ENCODE measurements around the gene NUP93. TPM values are rescaled to one million over a fixed set of nuclear protein-coding genes. Genes with fewer than 3 reads are reported as not detected.
A peak's percentile ranks its signal among the peaks of the same experiment; 100 is the strongest.

The NUP93 gene
- total RNA-seq, 1 experiment from 2014 or later = 60.2 TPM

- DNase-seq (ENCODE audit: unreplicated experiment) = no peak
- Mint-ChIP-seq H3K4me1 (ENCODE audit: insufficient read depth, unreplicated experiment) (no peaks in the 10 kb centered on the region), H3K4me3 (ENCODE audit: unreplicated experiment) (no peak overlapping the region), H3K27me3 (ENCODE audit: insufficient read depth, unreplicated experiment) (no peaks in the 10 kb centered on the region), H3K27ac (ENCODE audit: low read depth, unreplicated experiment) (no peak overlapping the region), H3K9me3 (ENCODE audit: unreplicated experiment) (no peaks in the 10 kb centered on the region), H3K36me3 (ENCODE audit: insufficient read depth, unreplicated experiment) (peaks cover 8% of the 10 kb centered on the region)
- no peak for TF ChIP-seq CTCF (IDR thresholded peaks at IDR 0.05; ENCODE audit: unreplicated experiment)
- intact Hi-C loops (cut with micrococcal nuclease) = no loop called here
- no TSS peak for BruUV-seq (replicated peaks)
- POLR2A ChIA-PET = interaction anchor here (0.6 to 0.7 kb wide), 2 partner anchors 304 to 793 kb away, joined by 3 read pairs; no protein-coding TSS in a partner anchor
- CTCF ChIA-PET = no interaction called here
Measured at GRCh38 chr16:56797861-56798260, 67.9 kb downstream of the NUP93 start.

GRCh38 chr16:56798955-56799354 lies 69.0 kb downstream of the NUP93 start:
- Mint-ChIP-seq H3K4me3 (ENCODE audit: unreplicated experiment) (no peak overlapping the region), H3K27me3 (ENCODE audit: insufficient read depth, unreplicated experiment) (no peaks in the 10 kb centered on the region), H3K27ac (ENCODE audit: low read depth, unreplicated experiment) (no peak overlapping the region), H3K4me1 (ENCODE audit: insufficient read depth, unreplicated experiment) (no peaks in the 10 kb centered on the region), H3K36me3 (ENCODE audit: insufficient read depth, unreplicated experiment) (peaks cover 8% of the 10 kb centered on the region), H3K9me3 (ENCODE audit: unreplicated experiment) (no peaks in the 10 kb centered on the region)
- intact Hi-C loops (cut with micrococcal nuclease) = no loop called here
- DNase-seq (ENCODE audit: unreplicated experiment) = no peak
- ChIA-PET POLR2A (no interaction called here), CTCF (interaction anchor here (0.7 to 1.2 kb wide), 4 partner anchors 10 to 195 kb away, joined by 3 to 4 read pairs (median 3); no protein-coding TSS in a partner anchor)
- TSS peak; percentile 23 for BruUV-seq (replicated peaks)
- no peak for TF ChIP-seq CTCF (IDR thresholded peaks at IDR 0.05; ENCODE audit: unreplicated experiment)

GRCh38 chr16:56800355-56800754 lies 70.4 kb downstream of the NUP93 start:
- no TSS peak for BruUV-seq (replicated peaks)
- H3K4me3 Mint-ChIP-seq (ENCODE audit: unreplicated experiment) = no peak overlapping the region
- no peak overlapping the region for H3K27ac Mint-ChIP-seq (ENCODE audit: low read depth, unreplicated experiment)
- H3K4me1 Mint-ChIP-seq (ENCODE audit: insufficient read depth, unreplicated experiment) = no peaks in the 10 kb centered on the region
- intact Hi-C loops (cut with micrococcal nuclease) = no loop called here
- ChIA-PET CTCF (interaction anchor here (0.6 to 0.8 kb wide), 2 partner anchors 15 to 364 kb away, joined by 3 to 4 read pairs; no protein-coding TSS in a partner anchor), POLR2A (no interaction called here)
- no peaks in the 10 kb centered on the region for H3K9me3 Mint-ChIP-seq (ENCODE audit: unreplicated experiment)
- H3K36me3 Mint-ChIP-seq (ENCODE audit: insufficient read depth, unreplicated experiment) = peaks cover 8% of the 10 kb centered on the region
- TF ChIP-seq CTCF (IDR thresholded peaks at IDR 0.05; ENCODE audit: unreplicated experiment) = no peak
- peak; percentile 23 for DNase-seq (ENCODE audit: unreplicated experiment)
- H3K27me3 Mint-ChIP-seq (ENCODE audit: insufficient read depth, unreplicated experiment) = no peaks in the 10 kb centered on the region

- ChIA-PET CTCF (interaction anchor here (0.7 kb wide), 1 partner anchor 15 kb away, joined by 3 read pairs; no protein-coding TSS in a partner anchor), POLR2A (interaction anchor here (1.1 kb wide), 1 partner anchor 19 kb away, joined by 3 read pairs; no protein-coding TSS in a partner anchor)
- no peaks in the 10 kb centered on the region for H3K27me3 Mint-ChIP-seq (ENCODE audit: insufficient read depth, unreplicated experiment)
- intact Hi-C loops (cut with micrococcal nuclease) = no loop called here
- no peak overlapping the region for H3K4me3 Mint-ChIP-seq (ENCODE audit: unreplicated experiment)
- H3K27ac Mint-ChIP-seq (ENCODE audit: low read depth, unreplicated experiment) = no peak overlapping the region
- H3K4me1 Mint-ChIP-seq (ENCODE audit: insufficient read depth, unreplicated experiment) = no peaks in the 10 kb centered on the region
- TF ChIP-seq CTCF (IDR thresholded peaks at IDR 0.05; ENCODE audit: unreplicated experiment) = no peak
- no peak for DNase-seq (ENCODE audit: unreplicated experiment)
- H3K36me3 Mint-ChIP-seq (ENCODE audit: insufficient read depth, unreplicated experiment) = peaks cover 9% of the 10 kb centered on the region
- BruUV-seq (replicated peaks) = no TSS peak
- H3K9me3 Mint-ChIP-seq (ENCODE audit: unreplicated experiment) = no peaks in the 10 kb centered on the region
Measured at GRCh38 chr16:56801762-56802161, 71.8 kb downstream of the NUP93 start.

Data from MCF 10A (cell line).